ENCODE data around the gene IL36G. TPM values are rescaled to one million over a fixed set of nuclear protein-coding genes. Genes with fewer than 3 reads are reported as not detected.

The IL36G gene
- total and polyA plus RNA-seq, 11 donors: not detected

GRCh38 chr2:112942654-112943002 lies 35.2 kb upstream of the IL36G start:
- 49 to 58% (median 52%) methylated on average over 2 of the region's 2 CpGs for WGBS, 4 donors
- Histone ChIP-seq H3K27ac (no peak overlapping the region), H3K4me3 (no peak overlapping the region), H3K4me1 (no peaks in the 10 kb centered on the region), H3K27me3 (peaks cover 0 to 18% (median 0%) of the 10 kb centered on the region in 9 donors), H3K36me3 (no peaks in the 10 kb centered on the region), H3K9me3 (peaks cover 0 to 31% (median 11%) of the 10 kb centered on the region in 12 donors)
- TF ChIP-seq CTCF (IDR thresholded peaks at IDR 0.05) (no peak), POLR2A (IDR thresholded peaks at IDR 0.05) (no peak)
- DNase-seq: no peak
- no peak for ATAC-seq
- intact Hi-C loops (cut with DNase I): loop anchor here in 6 of 10 donors (5.0 to 10.0 kb wide), 3 partner anchors 190 to 338 kb away; no protein-coding TSS in a partner anchor

- DNase-seq: no peak
- H3K27me3 ChIP-seq: peaks cover 0 to 29% (median 0%) of the 10 kb centered on the region in 9 donors
- no peak for ATAC-seq
- no peak for TF ChIP-seq CTCF (IDR thresholded peaks at IDR 0.05)
- no peak for TF ChIP-seq POLR2A (IDR thresholded peaks at IDR 0.05)
- WGBS, 4 donors: 71 to 88% (median 84%) methylated on average over 1 of the region's 1 CpG
- H3K4me3 ChIP-seq: no peak overlapping the region
- no peaks in the 10 kb centered on the region for H3K4me1 ChIP-seq
- H3K9me3 ChIP-seq: peaks cover 0 to 35% (median 11%) of the 10 kb centered on the region in 12 donors
- no peaks in the 10 kb centered on the region for H3K36me3 ChIP-seq
- H3K27ac ChIP-seq: no peak overlapping the region
- intact Hi-C loops (cut with DNase I): loop anchor here in 6 of 10 donors (5.0 to 10.0 kb wide), 3 partner anchors 193 to 340 kb away; no protein-coding TSS in a partner anchor
Measured at GRCh38 chr2:112944971-112945370, 32.8 kb upstream of the IL36G start.

- 71 to 79% (median 76%) methylated on average over 2 of the region's 2 CpGs for whole genome bisulfite sequencing, 4 donors
- ATAC-seq (no peak), DNase-seq (no peak)
- Histone ChIP-seq H3K27ac (no peak overlapping the region), H3K36me3 (no peaks in the 10 kb centered on the region), H3K27me3 (peaks cover 0 to 30% (median 0%) of the 10 kb centered on the region in 9 donors), H3K9me3 (peaks cover 0 to 35% (median 11%) of the 10 kb centered on the region in 12 donors), H3K4me3 (no peak overlapping the region), H3K4me1 (no peaks in the 10 kb centered on the region)
- TF ChIP-seq CTCF (IDR thresholded peaks at IDR 0.05): no peak
- no peak for TF ChIP-seq POLR2A (IDR thresholded peaks at IDR 0.05)
- intact Hi-C loops (cut with DNase I): loop anchor here in 2 of 10 donors (10.0 kb wide), 1 partner anchor 341 kb away; no protein-coding TSS in a partner anchor
Measured at GRCh38 chr2:112946086-112946485, 31.7 kb upstream of the IL36G start.

GRCh38 chr2:112947374-112947773 lies 30.4 kb upstream of the IL36G start:
- DNase-seq (no peak), ATAC-seq (no peak)
- Histone ChIP-seq H3K4me1 (no peaks in the 10 kb centered on the region), H3K4me3 (no peak overlapping the region), H3K27ac (no peak overlapping the region), H3K36me3 (no peaks in the 10 kb centered on the region), H3K9me3 (peaks cover 0 to 35% (median 11%) of the 10 kb centered on the region in 12 donors), H3K27me3 (peaks cover 0 to 30% (median 0%) of the 10 kb centered on the region in 9 donors)
- intact Hi-C loops (cut with DNase I): loop anchor here in 2 of 10 donors (10.0 kb wide), 1 partner anchor 343 kb away; no protein-coding TSS in a partner anchor
- TF ChIP-seq POLR2A (IDR thresholded peaks at IDR 0.05) (no peak), CTCF (IDR thresholded peaks at IDR 0.05) (no peak)
- 33 to 43% (median 37%) methylated on average over 2 of the region's 2 CpGs for WGBS, 4 donors
